NCI-H128 (cell line): ENCODE measurements around the gene APLP2.

Source experiments
- DNase-seq: peaks from one replicate; lab custom pipeline; 2025; ENCODE audit not compliant: unreplicated experiment; lab: John Stamatoyannopoulos, UW

Gene APLP2

GRCh38 chr11:130144861-130145281 lies 75.2 kb downstream of the APLP2 start:
- DNase-seq = no peak

- no peak for DNase-seq
These were observed 75.7 kb downstream of the APLP2 start for GRCh38 chr11:130145311-130145812.

- DNase-seq = no peak
These were observed 76.5 kb downstream of the APLP2 start for GRCh38 chr11:130145975-130146776.

- no peak for DNase-seq
These were observed 77.1 kb downstream of the APLP2 start for GRCh38 chr11:130146796-130147195.

- DNase-seq = no peak
These were observed 79.2 kb downstream of the APLP2 start for GRCh38 chr11:130148796-130149326.

GRCh38 chr11:130150790-130151189 lies 81.1 kb downstream of the APLP2 start:
- DNase-seq = no peak

GRCh38 chr11:130151196-130151595 lies 81.5 kb downstream of the APLP2 start:
- no peak for DNase-seq

- no peak for DNase-seq
These were observed 86.7 kb downstream of the APLP2 start for GRCh38 chr11:130156108-130157022.

- DNase-seq = no peak
These were observed 87.4 kb downstream of the APLP2 start for GRCh38 chr11:130157101-130157500.

- no peak for DNase-seq
These were observed 88.1 kb downstream of the APLP2 start for GRCh38 chr11:130157840-130158239.

- DNase-seq = no peak
These were observed 89.4 kb downstream of the APLP2 start for GRCh38 chr11:130159139-130159538.

GRCh38 chr11:130159657-130160497 lies 90.2 kb downstream of the APLP2 start, which contains the start of gene ST14:
TSS of gene ST14 (plus strand) at chr11:130159782. CDS start at chr11:130159980, 198 bp downstream.
- DNase-seq = no peak

GRCh38 chr11:130160498-130161155 lies 90.9 kb downstream of the APLP2 start:
- DNase-seq = no peak

GRCh38 chr11:130161441-130162145 lies 91.9 kb downstream of the APLP2 start:
- no peak for DNase-seq

- no peak for DNase-seq
These were observed 93.0 kb downstream of the APLP2 start for GRCh38 chr11:130162733-130163132.

GRCh38 chr11:130163346-130164220 lies 93.9 kb downstream of the APLP2 start:
- DNase-seq = no peak

GRCh38 chr11:130164221-130164570 lies 94.5 kb downstream of the APLP2 start:
- DNase-seq = no peak
